HTR-8/SVneo (cell line): ENCODE results near the gene LRBA.
"Not testable (repeated sequence)": the region's sequence is repeated elsewhere in the genome, so short reads cannot be mapped to it uniquely, and the experiment has no call there.

Experiments
- DNase-seq: peaks from one replicate; pipeline ENCODE4 v3.0.0; 2011; ENCODE audit warnings: low spot score, mixed read lengths; ENCODE audit not compliant: insufficient read length
- FAIRE-seq: peaks from 2 replicates; lab custom pipeline; 2011; peaks lifted over from hg19 to GRCh38; lab: Jason Lieb, UNC

The LRBA gene

GRCh38 chr4:150773032-150773431 is 242.1 kb downstream of the LRBA start:
- no peak for DNase-seq
- FAIRE-seq, result no peak

- DNase-seq, result no peak
- no peak for FAIRE-seq
These were observed 243.7 kb downstream of the LRBA start for GRCh38 chr4:150771382-150771781.

GRCh38 chr4:150769845-150770244 is 245.2 kb downstream of the LRBA start:
- FAIRE-seq (peak; percentile 76), DNase-seq (no peak)

GRCh38 chr4:150769248-150769647 is 245.8 kb downstream of the LRBA start:
- DNase-seq, result peak; percentile 33
- peak; percentile 40 for FAIRE-seq

GRCh38 chr4:150768497-150768896 is 246.6 kb downstream of the LRBA start:
- FAIRE-seq (no peak), DNase-seq (no peak)

- FAIRE-seq, result no peak
- DNase-seq, result no peak
These were observed 249.9 kb downstream of the LRBA start for GRCh38 chr4:150765216-150765615.

- FAIRE-seq, result no peak
These were observed 263.4 kb downstream of the LRBA start for GRCh38 chr4:150751648-150752047.

GRCh38 chr4:150750824-150751223 is 264.3 kb downstream of the LRBA start:
- no peak for DNase-seq
- no peak for FAIRE-seq

More at GRCh38 chr4:150751648-150752047, 263.4 kb downstream of the LRBA start:
- no peak for DNase-seq

- FAIRE-seq (no peak), DNase-seq (peak; percentile 30)
These were observed 268.9 kb downstream of the LRBA start for GRCh38 chr4:150746156-150746555.

GRCh38 chr4:150744570-150744969 is 270.5 kb downstream of the LRBA start:
- FAIRE-seq, result no peak
- DNase-seq, result no peak

- FAIRE-seq (no peak), DNase-seq (no peak)
These were observed 271.3 kb downstream of the LRBA start for GRCh38 chr4:150743564-150744342.

- FAIRE-seq, DNase-seq: not testable (repeated sequence)
These were observed 272.2 kb downstream of the LRBA start for GRCh38 chr4:150742930-150743329.

- FAIRE-seq, result peak; percentile 13
- DNase-seq, result no peak
These were observed 275.5 kb downstream of the LRBA start for GRCh38 chr4:150739591-150739990.

- DNase-seq, result no peak
- no peak for FAIRE-seq
These were observed 289.0 kb downstream of the LRBA start for GRCh38 chr4:150725957-150726523.

GRCh38 chr4:150723727-150724411 is 291.2 kb downstream of the LRBA start:
- FAIRE-seq (no peak), DNase-seq (no peak)

GRCh38 chr4:150722908-150723362 is 292.1 kb downstream of the LRBA start:
- DNase-seq, result no peak
- no peak for FAIRE-seq

GRCh38 chr4:150720973-150721518 is 294.0 kb downstream of the LRBA start:
- FAIRE-seq (no peak), DNase-seq (no peak)

- DNase-seq (no peak), FAIRE-seq (no peak)
These were observed 297.1 kb downstream of the LRBA start for GRCh38 chr4:150717952-150718351.

GRCh38 chr4:150714462-150715438 is 300.3 kb downstream of the LRBA start:
- FAIRE-seq (no peak), DNase-seq (no peak)

- DNase-seq, result no peak
- no peak for FAIRE-seq
These were observed 301.8 kb downstream of the LRBA start for GRCh38 chr4:150713251-150713650.
